Measurements from ENCODE around the gene PRMT1.

The PRMT1 gene

DNA sequence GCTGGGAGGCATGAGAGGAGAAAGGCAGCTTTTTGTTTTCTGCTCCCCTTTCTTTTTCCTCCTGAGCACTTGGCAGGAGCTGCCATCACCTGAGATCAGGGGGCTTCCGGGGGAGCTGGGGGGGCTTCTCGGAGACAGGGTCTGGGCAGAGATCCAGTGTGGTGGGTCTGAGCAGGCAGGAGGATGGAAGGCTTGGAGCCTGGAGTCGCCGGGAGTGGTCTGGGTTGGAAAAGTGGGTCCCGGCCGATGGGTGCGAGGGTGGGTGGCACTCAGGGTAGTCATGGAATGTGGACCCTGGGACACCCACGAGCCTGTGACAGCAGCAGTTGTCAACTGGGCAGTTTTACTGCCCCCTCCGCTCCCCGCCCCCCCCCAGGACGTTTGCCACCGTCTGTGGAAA lies 10.1 kb downstream of the PRMT1 start:
- peaks cover 41 to 81% of the 10 kb centered on the region in 2 donors for H3K36me3 ChIP-seq (replicated peaks in 1 of 2; ENCODE audit: control insufficient read depth in 2 of 2, insufficient read depth in 2 of 2, low read length in 2 of 2)
- no peak overlapping the region for H3K27ac ChIP-seq (replicated peaks; ENCODE audit: low read length)
- WGBS, 2 donors (ENCODE audit: extremely low coverage in 2 of 2, insufficient read length in 2 of 2, insufficient replicate concordance in 1 of 2), result no CpG with 5 or more reads among the region's 12 CpGs

GRCh38 chr19:49687566-49688316 lies 10.7 kb downstream of the PRMT1 start:
- no peak overlapping the region for H3K4ac ChIP-seq (ENCODE audit: low read length)
- WGBS, 2 donors (ENCODE audit: extremely low coverage in 2 of 2, insufficient read length in 2 of 2, insufficient replicate concordance in 1 of 2), result no CpG with 5 or more reads among the region's 26 CpGs
- no peak overlapping the region for H4K8ac ChIP-seq (ENCODE audit: low read depth, low read length)
- no peak overlapping the region for H3K27ac ChIP-seq (replicated peaks; ENCODE audit: low read length)
- H3K18ac ChIP-seq (ENCODE audit: low read length), result no peak overlapping the region
- peaks cover 16% of the 10 kb centered on the region for H3K79me1 ChIP-seq (ENCODE audit: low read depth, low read length)
- H3K9ac ChIP-seq (ENCODE audit: low read depth, low read length, poor library complexity), result peak overlapping the region; percentile 30
- no peak overlapping the region for H2BK120ac ChIP-seq (ENCODE audit: low read depth, low read length)
- no peak overlapping the region for H2BK12ac ChIP-seq (ENCODE audit: low read length)
- H2BK15ac ChIP-seq (ENCODE audit: low read length), result no peak overlapping the region
- no peak overlapping the region for H3K14ac ChIP-seq (ENCODE audit: low read length)
- H2AFZ ChIP-seq (ENCODE audit: low read length), result no peak overlapping the region
- no peak overlapping the region for H3K23ac ChIP-seq (ENCODE audit: low read depth, low read length, poor library complexity)
- H4K91ac ChIP-seq (ENCODE audit: low read depth, low read length, poor library complexity), result no peak overlapping the region
- H3K4me3 ChIP-seq (ENCODE audit: low read length in 2 of 2), result no peak overlapping the region
- H3K9me3 ChIP-seq (replicated peaks in 1 of 2; ENCODE audit: control insufficient read depth in 2 of 2, insufficient read depth in 1 of 2, low read depth in 1 of 2, low read length in 2 of 2), result no peaks in the 10 kb centered on the region
- H2BK5ac ChIP-seq (ENCODE audit: low read length), result no peak overlapping the region
- no peak for DNase-seq (ENCODE audit: low spot score)
- peaks cover 19 to 21% of the 10 kb centered on the region in 2 donors for H3K4me1 ChIP-seq (ENCODE audit: control insufficient read depth in 2 of 2, insufficient read depth in 1 of 2, low read depth in 1 of 2, low read length in 2 of 2)
- H3K4me2 ChIP-seq (ENCODE audit: insufficient read depth, low read length, poor library complexity, severe bottlenecking), result no peak overlapping the region
- no peaks in the 10 kb centered on the region for H3K27me3 ChIP-seq (ENCODE audit: control insufficient read depth in 3 of 3, insufficient read depth in 3 of 3, low read depth in 1 of 3, low read length in 3 of 3)
- peaks cover 37 to 75% of the 10 kb centered on the region in 2 donors for H3K36me3 ChIP-seq (replicated peaks in 1 of 2; ENCODE audit: control insufficient read depth in 2 of 2, insufficient read depth in 2 of 2, low read length in 2 of 2)
- H2AK5ac ChIP-seq (ENCODE audit: low read depth, low read length), result no peak overlapping the region

More for the DNA sequence above, 10.1 kb downstream of the PRMT1 start:
- Histone ChIP-seq H2BK120ac (ENCODE audit: low read depth, low read length) (no peak overlapping the region), H4K8ac (ENCODE audit: low read depth, low read length) (no peak overlapping the region), H3K27me3 (ENCODE audit: control insufficient read depth in 3 of 3, insufficient read depth in 3 of 3, low read depth in 1 of 3, low read length in 3 of 3) (no peaks in the 10 kb centered on the region), H3K14ac (ENCODE audit: low read length) (no peak overlapping the region), H3K4me1 (ENCODE audit: control insufficient read depth in 2 of 2, insufficient read depth in 1 of 2, low read depth in 1 of 2, low read length in 2 of 2) (peaks cover 17 to 18% of the 10 kb centered on the region in 2 donors), H2BK12ac (ENCODE audit: low read length) (no peak overlapping the region), H3K4ac (ENCODE audit: low read length) (no peak overlapping the region), H3K79me1 (ENCODE audit: low read depth, low read length) (peaks cover 16% of the 10 kb centered on the region), H3K4me2 (ENCODE audit: insufficient read depth, low read length, poor library complexity, severe bottlenecking) (no peak overlapping the region), H2BK15ac (ENCODE audit: low read length) (no peak overlapping the region), H3K9ac (ENCODE audit: low read depth, low read length, poor library complexity) (no peak overlapping the region), H4K91ac (ENCODE audit: low read depth, low read length, poor library complexity) (no peak overlapping the region), H3K18ac (ENCODE audit: low read length) (no peak overlapping the region), H3K4me3 (ENCODE audit: low read length in 2 of 2) (no peak overlapping the region), H3K9me3 (replicated peaks in 1 of 2; ENCODE audit: control insufficient read depth in 2 of 2, insufficient read depth in 1 of 2, low read depth in 1 of 2, low read length in 2 of 2) (no peaks in the 10 kb centered on the region), H2AFZ (ENCODE audit: low read length) (no peak overlapping the region), H2BK5ac (ENCODE audit: low read length) (no peak overlapping the region), H2AK5ac (ENCODE audit: low read depth, low read length) (no peak overlapping the region), H3K23ac (ENCODE audit: low read depth, low read length, poor library complexity) (peak overlapping the region; percentile 43)
- DNase-seq (ENCODE audit: low spot score), result no peak

- H4K8ac ChIP-seq (ENCODE audit: low read depth, low read length), result no peak overlapping the region
- DNase-seq (ENCODE audit: low spot score), result no peak
- H3K4me1 ChIP-seq (ENCODE audit: control insufficient read depth in 2 of 2, insufficient read depth in 1 of 2, low read depth in 1 of 2, low read length in 2 of 2), result peaks cover 19 to 21% of the 10 kb centered on the region in 2 donors
- peak overlapping the region; percentile 87 for H3K23ac ChIP-seq (ENCODE audit: low read depth, low read length, poor library complexity)
- H3K27ac ChIP-seq (replicated peaks; ENCODE audit: low read length), result peak overlapping the region; percentile 50
- no peak overlapping the region for H2BK120ac ChIP-seq (ENCODE audit: low read depth, low read length)
- peak overlapping the region; percentile 88 for H2AK5ac ChIP-seq (ENCODE audit: low read depth, low read length)
- peak overlapping the region; percentile 50 for H3K9ac ChIP-seq (ENCODE audit: low read depth, low read length, poor library complexity)
- WGBS, 2 donors (ENCODE audit: extremely low coverage in 2 of 2, insufficient read length in 2 of 2, insufficient replicate concordance in 1 of 2), result no CpG with 5 or more reads among the region's 12 CpGs
- H3K27me3 ChIP-seq (ENCODE audit: control insufficient read depth in 3 of 3, insufficient read depth in 3 of 3, low read depth in 1 of 3, low read length in 3 of 3), result no peaks in the 10 kb centered on the region
- no peak overlapping the region for H4K91ac ChIP-seq (ENCODE audit: low read depth, low read length, poor library complexity)
- no peaks in the 10 kb centered on the region for H3K9me3 ChIP-seq (replicated peaks in 1 of 2; ENCODE audit: control insufficient read depth in 2 of 2, insufficient read depth in 1 of 2, low read depth in 1 of 2, low read length in 2 of 2)
- no peak overlapping the region for H2BK12ac ChIP-seq (ENCODE audit: low read length)
- peak overlapping the region; percentile 17 for H3K4ac ChIP-seq (ENCODE audit: low read length)
- peak overlapping the region; percentile 35 for H3K18ac ChIP-seq (ENCODE audit: low read length)
- peaks cover 39 to 74% of the 10 kb centered on the region in 2 donors for H3K36me3 ChIP-seq (replicated peaks in 1 of 2; ENCODE audit: control insufficient read depth in 2 of 2, insufficient read depth in 2 of 2, low read length in 2 of 2)
- peaks cover 17% of the 10 kb centered on the region for H3K79me1 ChIP-seq (ENCODE audit: low read depth, low read length)
- H3K14ac ChIP-seq (ENCODE audit: low read length), result peak overlapping the region; percentile 94
- no peak overlapping the region for H2AFZ ChIP-seq (ENCODE audit: low read length)
- no peak overlapping the region for H2BK15ac ChIP-seq (ENCODE audit: low read length)
- peak overlapping the region; percentile 90 for H3K4me2 ChIP-seq (ENCODE audit: insufficient read depth, low read length, poor library complexity, severe bottlenecking)
- peak overlapping the region; percentile 91 for H2BK5ac ChIP-seq (ENCODE audit: low read length)
- H3K4me3 ChIP-seq (ENCODE audit: low read length in 2 of 2), result no peak overlapping the region
Measured at GRCh38 chr19:49688531-49689132, 11.6 kb downstream of the PRMT1 start.

All from neuronal stem cell (in vitro differentiated cells).